Right lobe of liver (tissue), 6 donors: ENCODE data around the gene SPATA3. TPM values are rescaled to one million over a fixed set of nuclear protein-coding genes. Genes with fewer than 3 reads are reported as not detected.
A peak's percentile ranks its signal among the peaks of the same experiment; 100 is the strongest.

Experiments
- ATAC-seq, 4 donors: fragments of 200-7000 bp; cut with Tn5 transposase; one replicate each; pipeline ENCODE4 v1.9.1; 2020; ENCODE audit warnings: mild to moderate bottlenecking in 4 of 4, moderate library complexity in 4 of 4
- DNase-seq, 3 donors: peaks; one replicate each; pipeline ENCODE4 v3.0.0-alpha.2; 2020
- H3K27ac ChIP-seq, 3 donors: fragments of 200-600 bp; one replicate each; pipeline ENCODE4 v1.8.0; 2022
- H3K27me3 ChIP-seq, 2 donors: fragments of 200-600 bp; one replicate each; pipeline ENCODE4 v1.8.0; 2022
- H3K36me3 ChIP-seq, 4 donors: fragments of 200-600 bp; sonication (generic) in 1 of 4; one replicate each; pipeline versions ENCODE4 v1.5.1 to v1.8.0; 2017 to 2022; ENCODE audit warnings: control low read depth in 1 of 4
- H3K4me1 ChIP-seq, 4 donors: fragments of 200-600 bp; sonication (generic) in 1 of 4; one replicate each; pipeline versions ENCODE4 v1.5.1 to v1.8.0; 2017 to 2022; ENCODE audit warnings: control low read depth in 1 of 4
- H3K4me3 ChIP-seq, 3 donors: fragments of 200-600 bp; one replicate each; pipeline ENCODE4 v1.8.0; 2022
- H3K9me3 ChIP-seq, 4 donors: fragments of 200-600 bp; sonication (generic) in 1 of 4; one replicate each; pipeline versions ENCODE4 v1.5.1 to v1.8.0; 2017 to 2022; ENCODE audit warnings: control low read depth in 1 of 4
- POLR2A ChIP-seq: fragments of 450-650 bp; IDR thresholded peaks from one replicate; pipeline ENCODE4 v1.6.1; 2017; ENCODE audit warnings: antibody characterized with exemption, mild to moderate bottlenecking
- WGBS: methylation state at CpG from one replicate; pipeline ENCODE4 v1.1.6; 2018; ENCODE audit warnings: low coverage, low lambda C conversion rate; ENCODE audit not compliant: insufficient coverage; ENCODE audit errors: missing lambda C conversion rate; 5-methylcytosine and 5-hydroxymethylcytosine counted together
- intact Hi-C, 2 donors: fragments of 100-400 bp; cut with DNase I; formaldehyde crosslinking; loops; one replicate each; pipeline versions ENCODE4 v1.11.2 to v1.14.1; 2022
- total RNA-seq, 6 experiments: library from RNA; depleted of rRNA in 2 of 6; stranded (reverse); fragments of >200 nt in 2 of 6; fragmentation: NEBNext Ultra II Directional in 3 of 6; extraction: Animal tissue kit (Norgen Biotek cat#: 25700) in 3 of 6; gene quantifications; one replicate each; pipeline versions ENCODE4 v1.1.0 to v1.2.4, GENCODE V29; 2016 to 2023
- TF ChIP-seq, protein P1 (sequence below), 4 donors: fragments of 200-600 bp in 3 of 4; fragments of 450-650 bp in 1 of 4; IDR thresholded peaks; one replicate each; pipeline versions ENCODE4 v1.5.1 to v1.8.0; 2016 to 2022; ENCODE audit warnings: antibody characterized with exemption in 4 of 4, mild to moderate bottlenecking in 2 of 4
- donor health status: DM: no; HTN: yes; CAD: no.
- donor health status: DM: no; HTN: no; CAD: no.
- donor health status: DM: no; HTN: no; CAD: no.
- donor health status: DM: no; HTN: yes; CAD: no.
- donor health status: DM: no; HTN: yes; CAD: no.

SPATA3 gene
- total RNA-seq, 6 experiments from 2014 or later, result not detected

DNA sequence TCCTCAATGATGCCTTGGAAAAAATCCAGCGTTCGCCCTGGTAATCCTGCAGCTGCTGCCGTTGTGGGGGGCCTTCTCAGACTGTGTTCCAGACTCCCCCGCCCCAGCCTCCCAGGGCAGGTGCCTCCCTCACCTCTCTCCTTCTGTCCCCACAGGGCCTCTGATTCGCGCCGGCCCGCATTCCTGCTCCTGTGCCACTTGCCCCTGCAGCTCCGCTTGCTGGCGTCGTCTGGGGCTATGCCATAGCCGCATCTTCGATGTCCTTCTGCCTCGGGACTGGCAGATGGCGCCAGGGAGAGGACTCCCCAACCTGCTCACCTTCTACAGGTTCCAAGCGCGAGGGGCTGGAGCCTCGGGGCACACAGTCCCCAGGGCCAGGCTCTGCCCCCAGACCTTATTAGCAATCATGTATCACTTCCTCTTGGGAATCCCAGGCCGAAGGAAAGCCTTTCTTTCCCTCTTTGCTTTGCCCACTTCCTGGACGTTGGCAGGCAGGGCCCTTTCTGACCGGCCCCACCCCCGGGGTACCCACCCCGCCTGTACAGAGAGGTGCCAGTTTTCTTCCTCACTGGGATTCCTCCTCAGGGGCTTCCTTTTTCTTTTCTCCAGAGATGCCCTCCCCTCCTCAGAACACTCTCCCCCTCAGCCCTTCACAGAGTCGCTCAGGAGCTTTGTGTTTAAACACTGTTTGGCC lies 4.4 kb downstream of the SPATA3 start:
- DNase-seq (no peak), ATAC-seq (peak in 2 of 4 donors; percentile 29 to 37)
- TF ChIP-seq, protein P1, sequence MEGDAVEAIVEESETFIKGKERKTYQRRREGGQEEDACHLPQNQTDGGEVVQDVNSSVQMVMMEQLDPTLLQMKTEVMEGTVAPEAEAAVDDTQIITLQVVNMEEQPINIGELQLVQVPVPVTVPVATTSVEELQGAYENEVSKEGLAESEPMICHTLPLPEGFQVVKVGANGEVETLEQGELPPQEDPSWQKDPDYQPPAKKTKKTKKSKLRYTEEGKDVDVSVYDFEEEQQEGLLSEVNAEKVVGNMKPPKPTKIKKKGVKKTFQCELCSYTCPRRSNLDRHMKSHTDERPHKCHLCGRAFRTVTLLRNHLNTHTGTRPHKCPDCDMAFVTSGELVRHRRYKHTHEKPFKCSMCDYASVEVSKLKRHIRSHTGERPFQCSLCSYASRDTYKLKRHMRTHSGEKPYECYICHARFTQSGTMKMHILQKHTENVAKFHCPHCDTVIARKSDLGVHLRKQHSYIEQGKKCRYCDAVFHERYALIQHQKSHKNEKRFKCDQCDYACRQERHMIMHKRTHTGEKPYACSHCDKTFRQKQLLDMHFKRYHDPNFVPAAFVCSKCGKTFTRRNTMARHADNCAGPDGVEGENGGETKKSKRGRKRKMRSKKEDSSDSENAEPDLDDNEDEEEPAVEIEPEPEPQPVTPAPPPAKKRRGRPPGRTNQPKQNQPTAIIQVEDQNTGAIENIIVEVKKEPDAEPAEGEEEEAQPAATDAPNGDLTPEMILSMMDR (IDR thresholded peaks at IDR 0.05), result no peak
- Histone ChIP-seq H3K27me3 (no peaks in the 10 kb centered on the region), H3K27ac (no peak overlapping the region), H3K9me3 (no peaks in the 10 kb centered on the region), H3K4me3 (no peak overlapping the region), H3K36me3 (no peaks in the 10 kb centered on the region), H3K4me1 (peaks cover 0 to 5% (median 0%) of the 10 kb centered on the region in 4 donors)
- intact Hi-C loops, result no loop called here
- 48% methylated on average over 16 of the region's 24 CpGs for WGBS

DNA sequence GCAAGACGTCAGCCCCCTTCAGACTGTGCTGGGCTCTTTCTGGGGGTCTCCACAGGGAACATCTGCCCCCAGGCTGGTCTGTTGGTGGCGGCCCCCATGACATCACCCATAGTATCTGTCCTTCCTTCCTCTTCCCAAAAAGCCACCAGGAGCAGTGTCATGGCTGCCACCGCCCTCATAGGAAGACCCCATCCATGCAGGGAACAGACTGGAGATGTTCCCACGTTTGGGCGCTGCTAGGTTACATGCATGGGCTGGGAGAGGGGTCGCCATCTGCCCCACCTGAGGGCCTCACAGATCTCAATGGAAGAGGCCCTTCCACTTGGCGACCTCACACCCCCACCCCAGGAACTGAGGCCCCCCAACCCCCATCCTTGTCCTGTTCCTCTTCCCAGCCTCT lies 5.1 kb downstream of the SPATA3 start:
- no peak overlapping the region for H3K4me3 ChIP-seq
- no peak for DNase-seq
- no peaks in the 10 kb centered on the region for H3K27me3 ChIP-seq
- intact Hi-C loops, result no loop called here
- WGBS, result 85% methylated on average over 3 of the region's 7 CpGs
- no peaks in the 10 kb centered on the region for H3K36me3 ChIP-seq
- H3K9me3 ChIP-seq, result no peaks in the 10 kb centered on the region
- H3K4me1 ChIP-seq, result peaks cover 0 to 5% (median 0%) of the 10 kb centered on the region in 4 donors
- no peak for ATAC-seq
- no peak overlapping the region for H3K27ac ChIP-seq
- TF ChIP-seq POLR2A, result no peak
- TF ChIP-seq, protein P1 (IDR thresholded peaks at IDR 0.05), result no peak

DNA sequence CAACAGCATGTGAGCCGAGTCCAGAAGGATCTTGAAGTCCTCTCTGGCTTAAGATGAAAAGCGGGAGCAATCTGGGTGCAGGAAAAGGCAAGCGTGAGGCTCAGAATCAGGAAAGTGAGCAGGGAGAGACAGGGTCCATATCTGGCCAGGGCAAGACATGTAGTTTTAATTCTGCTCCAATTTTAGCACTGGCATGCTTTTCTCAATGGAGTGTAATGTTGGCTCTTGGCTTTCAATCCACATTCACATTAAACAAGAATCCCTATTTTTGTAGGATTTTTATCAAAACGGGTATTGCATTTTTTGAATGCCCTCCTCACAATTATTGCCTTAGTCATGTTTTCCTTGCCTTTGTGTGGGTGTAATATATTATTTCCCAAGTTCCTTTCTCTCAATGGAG lies 6.0 kb downstream of the SPATA3 start:
- TF ChIP-seq, protein P1 (IDR thresholded peaks at IDR 0.05), result no peak
- no peak for TF ChIP-seq POLR2A
- no peak for ATAC-seq
- Histone ChIP-seq H3K27me3 (no peaks in the 10 kb centered on the region), H3K36me3 (no peaks in the 10 kb centered on the region), H3K4me1 (peaks cover 0 to 5% (median 0%) of the 10 kb centered on the region in 4 donors), H3K4me3 (no peak overlapping the region), H3K9me3 (no peaks in the 10 kb centered on the region), H3K27ac (no peak overlapping the region)
- WGBS, result 59% methylated on average over 4 of the region's 4 CpGs
- no peak for DNase-seq
- intact Hi-C loops, result no loop called here

- DNase-seq, result no peak
- H3K27me3 ChIP-seq, result no peaks in the 10 kb centered on the region
- H3K4me3 ChIP-seq, result no peak overlapping the region
- TF ChIP-seq POLR2A, result no peak
- TF ChIP-seq, protein P1 (IDR thresholded peaks at IDR 0.05), result no peak
- peaks cover 0 to 5% (median 0%) of the 10 kb centered on the region in 4 donors for H3K4me1 ChIP-seq
- no peaks in the 10 kb centered on the region for H3K9me3 ChIP-seq
- WGBS, result 100% methylated on average over 2 of the region's 10 CpGs
- H3K27ac ChIP-seq, result no peak overlapping the region
- H3K36me3 ChIP-seq, result no peaks in the 10 kb centered on the region
- intact Hi-C loops, result no loop called here
- ATAC-seq, result no peak
Measured at GRCh38 chr2:231002641-231003040, 6.7 kb downstream of the SPATA3 start.
